GM12892 (cell line): ENCODE measurements around the gene ANKRD53.

ENCODE experiments used
- POLR2A ChIP-seq: IDR thresholded peaks from 2 replicates; pipeline ENCODE4 v1.6.1; 2011; ENCODE audit warnings: low read depth, low read length, control low read depth
- POLR2AphosphoS5 ChIP-seq: IDR thresholded peaks from 2 replicates; pipeline ENCODE4 v1.6.1; 2011; ENCODE audit warnings: low read depth, low read length, control low read depth

GRCh38 chr2:70985283-70985688 lies 6.9 kb downstream of the ANKRD53 start:
- TF ChIP-seq POLR2A (no peak), POLR2AphosphoS5 (no peak)
